ENCODE measurements around the gene NCOA1. TPM values are rescaled to one million over a fixed set of nuclear protein-coding genes. Genes with fewer than 3 reads are reported as not detected.
"Not testable (repeated sequence)": the region's sequence is repeated elsewhere in the genome, so short reads cannot be mapped to it uniquely, and the experiment has no call there.

The NCOA1 gene
- total and polyA plus RNA-seq, 5 experiments from 2014 or later: 13.0 to 44.8 (median 27.2) TPM

DNA sequence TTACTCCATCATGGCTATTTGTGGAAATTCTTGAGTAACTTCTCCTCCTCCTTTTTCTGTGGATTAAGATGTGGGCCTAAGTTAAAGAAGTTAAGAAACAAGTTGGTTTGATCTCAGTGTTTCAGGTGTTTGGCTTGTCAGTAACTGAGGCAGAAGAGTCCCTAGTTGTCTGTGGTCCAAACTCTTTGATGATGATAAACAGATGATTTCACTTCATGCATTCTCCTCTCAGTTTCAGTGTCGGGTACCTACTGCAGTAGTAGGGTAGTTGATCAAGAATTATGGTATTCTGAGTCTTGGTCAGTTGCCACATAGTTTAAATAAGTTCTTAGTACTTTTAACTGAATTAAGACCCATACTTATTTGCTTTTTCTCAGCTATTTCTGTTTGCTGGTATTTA is 85.6 kb downstream of the NCOA1 start:
- Mint-ChIP-seq H3K9me3 (no peaks in the 10 kb centered on the region), H3K36me3 (peaks cover 0 to 29% (median 17%) of the 10 kb centered on the region in 3 donors), H3K27me3 (no peaks in the 10 kb centered on the region), H3K27ac (peak overlapping the region in 2 of 10 donors; percentile 12 to 58), H3K4me1 (peaks cover 35 to 72% (median 63%) of the 10 kb centered on the region in 4 donors), H3K4me3 (peak overlapping the region in 1 of 10 donors; percentile 7)
- POLR2A ChIA-PET: no interaction called here
- ATAC-seq (no peak), DNase-seq (no peak)

DNA sequence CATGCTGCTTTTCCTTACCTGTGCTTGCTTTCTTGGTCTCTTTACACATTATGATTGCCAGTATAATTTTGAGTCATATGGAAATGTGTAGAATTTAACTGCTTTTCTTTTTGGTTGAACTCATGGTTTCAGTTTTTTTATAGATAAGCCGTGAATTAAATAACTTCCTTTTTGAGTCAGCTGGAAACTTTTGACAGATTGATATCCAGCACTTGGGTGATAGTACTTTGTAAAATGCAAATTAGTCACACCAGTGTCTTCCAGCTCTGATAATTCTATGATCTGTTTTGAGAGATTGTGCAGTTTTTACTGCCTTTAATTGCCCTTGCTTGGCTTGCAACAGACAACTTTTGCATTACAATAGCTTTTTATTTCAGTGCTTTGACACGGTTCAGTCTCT is 86.4 kb downstream of the NCOA1 start:
- Mint-ChIP-seq H3K4me1 (peaks cover 32 to 72% (median 59%) of the 10 kb centered on the region in 4 donors), H3K9me3 (no peaks in the 10 kb centered on the region), H3K36me3 (peaks cover 0 to 26% (median 26%) of the 10 kb centered on the region in 3 donors), H3K27me3 (no peaks in the 10 kb centered on the region), H3K4me3 (peak overlapping the region in 4 of 10 donors; percentile 9 to 49 (median 34)), H3K27ac (no peak overlapping the region)
- ATAC-seq (no peak), DNase-seq (no peak)
- POLR2A ChIA-PET: no interaction called here

DNA sequence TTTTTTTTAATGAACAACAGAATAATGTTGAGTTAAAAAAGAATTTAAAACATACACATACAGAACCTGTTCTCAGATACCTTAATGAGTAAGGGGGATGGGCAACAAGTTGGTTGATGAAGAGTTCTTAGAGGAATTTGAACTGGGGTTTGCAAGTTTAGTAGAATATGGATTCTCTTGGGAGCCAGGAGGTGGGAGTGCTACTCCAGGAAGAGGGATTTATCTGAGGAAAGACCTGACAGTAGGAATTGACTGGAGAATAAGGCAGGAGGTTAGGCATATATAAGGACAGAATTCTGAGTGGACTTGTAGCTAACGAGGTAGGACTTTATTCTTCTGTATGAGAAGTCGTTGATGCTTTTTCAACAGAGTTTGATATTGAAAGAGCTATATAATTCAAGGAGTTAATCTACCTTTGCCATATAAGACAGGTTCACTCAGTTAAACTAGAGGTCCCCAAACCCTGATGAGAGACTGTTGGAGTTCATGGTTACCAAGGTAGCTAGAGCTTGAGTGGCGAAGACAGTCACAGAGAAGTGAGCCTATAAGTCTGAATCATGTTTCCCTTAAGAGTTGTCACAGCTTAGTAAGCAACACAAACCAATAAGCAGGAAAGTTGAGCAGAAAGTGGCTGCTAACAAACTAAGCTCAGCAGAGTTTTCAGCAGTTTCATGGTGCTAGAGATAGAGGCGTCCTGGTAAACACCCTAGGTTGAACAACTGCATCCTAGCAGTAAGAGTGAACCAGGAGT is 88.2 kb downstream of the NCOA1 start:
- POLR2A ChIA-PET: no interaction called here
- Mint-ChIP-seq H3K36me3 (peaks cover 0 to 35% (median 19%) of the 10 kb centered on the region in 3 donors), H3K4me1 (peaks cover 32 to 72% (median 60%) of the 10 kb centered on the region in 4 donors), H3K4me3 (no peak overlapping the region), H3K27me3 (no peaks in the 10 kb centered on the region), H3K27ac (peak overlapping the region in 1 of 10 donors; percentile 9), H3K9me3 (peaks cover 0 to 2% (median 0%) of the 10 kb centered on the region in 9 donors)
- ATAC-seq (no peak), DNase-seq (no peak)

- no peak overlapping the region for H3K27ac Mint-ChIP-seq
- POLR2A ChIA-PET: no interaction called here
- H3K27me3 Mint-ChIP-seq: no peaks in the 10 kb centered on the region
- DNase-seq (no peak), ATAC-seq (no peak)
- H3K4me1 Mint-ChIP-seq: peaks cover 28 to 64% (median 52%) of the 10 kb centered on the region in 4 donors
- peaks cover 0 to 37% (median 19%) of the 10 kb centered on the region in 3 donors for H3K36me3 Mint-ChIP-seq
- H3K4me3 Mint-ChIP-seq: no peak overlapping the region
- peaks cover 0 to 2% (median 0%) of the 10 kb centered on the region in 9 donors for H3K9me3 Mint-ChIP-seq
Observed at GRCh38 chr2:24580561-24580960, 89.5 kb downstream of the NCOA1 start.

- DNase-seq, H3K27me3 Mint-ChIP-seq, H3K9me3 Mint-ChIP-seq, ATAC-seq, POLR2A ChIA-PET, H3K27ac Mint-ChIP-seq, H3K4me3 Mint-ChIP-seq: not testable (repeated sequence)
- H3K4me1 Mint-ChIP-seq: peaks cover 30 to 63% (median 48%) of the 10 kb centered on the region in 4 donors
- peaks cover 0 to 41% (median 26%) of the 10 kb centered on the region in 3 donors for H3K36me3 Mint-ChIP-seq
Observed at GRCh38 chr2:24581971-24582370, 90.9 kb downstream of the NCOA1 start.

DNA sequence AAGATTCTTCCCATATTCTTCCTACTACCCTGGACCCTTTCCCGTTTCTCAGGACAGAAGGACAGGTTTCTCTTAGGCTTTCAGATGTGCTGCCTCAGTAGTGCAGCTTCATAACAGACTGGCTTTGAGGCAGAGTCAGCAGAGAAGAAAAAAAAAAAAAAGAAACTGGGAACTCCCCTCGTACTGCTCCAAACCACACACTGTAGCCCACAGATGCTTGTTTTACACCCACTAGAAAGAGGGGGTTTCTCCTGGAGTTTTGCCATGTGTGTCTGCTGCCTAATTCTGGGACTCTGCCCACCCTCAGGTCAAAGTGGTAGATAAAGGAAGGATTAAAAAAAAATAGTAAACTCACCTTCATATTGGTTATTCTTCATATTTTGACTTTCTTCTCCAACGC is 95.9 kb downstream of the NCOA1 start:
- peaks cover 5 to 48% (median 45%) of the 10 kb centered on the region in 3 donors for H3K36me3 Mint-ChIP-seq
- peaks cover 18 to 58% (median 30%) of the 10 kb centered on the region in 4 donors for H3K4me1 Mint-ChIP-seq
- POLR2A ChIA-PET: no interaction called here
- peak overlapping the region in 5 of 10 donors; percentile 1 to 70 (median 12) for H3K27ac Mint-ChIP-seq
- DNase-seq (peak in 5 of 10 donors; percentile 7 to 32 (median 17)), ATAC-seq (peak; percentile 85 to 90)
- peak overlapping the region in 3 of 10 donors; percentile 27 to 78 (median 30) for H3K4me3 Mint-ChIP-seq
- no peaks in the 10 kb centered on the region for H3K27me3 Mint-ChIP-seq
- peaks cover 0 to 2% (median 0%) of the 10 kb centered on the region in 9 donors for H3K9me3 Mint-ChIP-seq

GRCh38 chr2:24588294-24588693 is 97.2 kb downstream of the NCOA1 start:
- Mint-ChIP-seq H3K4me3 (no peak overlapping the region), H3K27ac (peak overlapping the region in 2 of 10 donors; percentile 0 to 23), H3K4me1 (peaks cover 18 to 48% (median 28%) of the 10 kb centered on the region in 4 donors), H3K36me3 (peaks cover 5 to 44% (median 35%) of the 10 kb centered on the region in 3 donors), H3K9me3 (peaks cover 0 to 2% (median 0%) of the 10 kb centered on the region in 9 donors), H3K27me3 (no peaks in the 10 kb centered on the region)
- POLR2A ChIA-PET: no interaction called here
- DNase-seq (no peak), ATAC-seq (no peak)

- Mint-ChIP-seq H3K36me3 (peaks cover 5 to 28% (median 22%) of the 10 kb centered on the region in 3 donors), H3K27ac (no peak overlapping the region), H3K4me3 (no peak overlapping the region), H3K27me3 (no peaks in the 10 kb centered on the region), H3K9me3 (no peaks in the 10 kb centered on the region), H3K4me1 (peaks cover 12 to 40% (median 16%) of the 10 kb centered on the region in 4 donors)
- no peak for ATAC-seq
- POLR2A ChIA-PET: no interaction called here
- no peak for DNase-seq
Observed at GRCh38 chr2:24592441-24593100, 101.5 kb downstream of the NCOA1 start.

GRCh38 chr2:24594283-24594682 is 103.2 kb downstream of the NCOA1 start:
- no peaks in the 10 kb centered on the region for H3K27me3 Mint-ChIP-seq
- POLR2A ChIA-PET: no interaction called here
- no peaks in the 10 kb centered on the region for H3K9me3 Mint-ChIP-seq
- peaks cover 0 to 15% (median 5%) of the 10 kb centered on the region in 3 donors for H3K36me3 Mint-ChIP-seq
- peaks cover 3 to 25% (median 6%) of the 10 kb centered on the region in 4 donors for H3K4me1 Mint-ChIP-seq
- DNase-seq (no peak), ATAC-seq (no peak)
- no peak overlapping the region for H3K27ac Mint-ChIP-seq
- no peak overlapping the region for H3K4me3 Mint-ChIP-seq

DNA sequence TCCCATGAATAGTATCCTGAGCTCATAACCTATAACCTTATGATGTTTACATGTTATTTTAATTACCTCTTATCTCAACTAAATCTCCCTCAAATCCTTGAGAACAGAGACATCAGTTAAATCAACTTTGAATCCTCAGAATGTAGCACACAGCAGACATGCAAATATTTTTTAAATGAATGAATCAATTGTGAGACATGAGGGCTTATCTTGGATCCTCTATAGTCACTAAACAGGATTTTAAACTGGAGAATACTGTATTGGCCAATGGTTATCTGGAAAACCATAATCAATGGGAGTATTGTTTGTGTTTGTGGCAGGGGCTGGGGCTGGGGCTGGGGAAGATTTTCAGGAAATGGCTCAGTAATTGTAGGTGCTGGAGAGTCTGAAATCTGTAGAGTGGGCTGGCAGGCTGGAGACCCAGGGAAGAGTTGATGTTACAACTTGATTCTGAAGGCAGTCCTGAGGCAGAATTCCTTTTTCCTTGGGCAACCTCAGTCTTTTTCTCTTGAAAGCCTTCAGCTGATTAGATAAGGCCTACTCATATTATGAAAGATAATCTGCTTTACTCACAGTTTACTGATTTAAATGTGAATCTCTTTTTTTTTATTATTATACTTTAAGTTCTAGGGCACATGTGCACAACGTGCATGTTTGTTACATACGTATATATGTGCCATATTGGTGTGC is 106.3 kb downstream of the NCOA1 start:
- POLR2A ChIA-PET: no interaction called here
- peaks cover 0 to 6% (median 3%) of the 10 kb centered on the region in 3 donors for H3K36me3 Mint-ChIP-seq
- peak overlapping the region in 3 of 10 donors; percentile 25 to 50 (median 49) for H3K27ac Mint-ChIP-seq

GRCh38 chr2:24600140-24600539 is 109.1 kb downstream of the NCOA1 start:
- H3K27ac Mint-ChIP-seq, POLR2A ChIA-PET, ATAC-seq, H3K4me3 Mint-ChIP-seq, DNase-seq, H3K27me3 Mint-ChIP-seq, H3K9me3 Mint-ChIP-seq: not testable (repeated sequence)
- Mint-ChIP-seq H3K4me1 (peaks cover 2 to 22% (median 6%) of the 10 kb centered on the region in 4 donors), H3K36me3 (peaks cover 5 to 14% (median 12%) of the 10 kb centered on the region in 3 donors)

More for the DNA sequence above, 106.3 kb downstream of the NCOA1 start:
- no peak for ATAC-seq
- Mint-ChIP-seq H3K9me3 (no peaks in the 10 kb centered on the region), H3K27me3 (no peaks in the 10 kb centered on the region), H3K4me1 (peaks cover 2 to 12% (median 4%) of the 10 kb centered on the region in 4 donors), H3K4me3 (no peak overlapping the region)
- no peak for DNase-seq

DNA sequence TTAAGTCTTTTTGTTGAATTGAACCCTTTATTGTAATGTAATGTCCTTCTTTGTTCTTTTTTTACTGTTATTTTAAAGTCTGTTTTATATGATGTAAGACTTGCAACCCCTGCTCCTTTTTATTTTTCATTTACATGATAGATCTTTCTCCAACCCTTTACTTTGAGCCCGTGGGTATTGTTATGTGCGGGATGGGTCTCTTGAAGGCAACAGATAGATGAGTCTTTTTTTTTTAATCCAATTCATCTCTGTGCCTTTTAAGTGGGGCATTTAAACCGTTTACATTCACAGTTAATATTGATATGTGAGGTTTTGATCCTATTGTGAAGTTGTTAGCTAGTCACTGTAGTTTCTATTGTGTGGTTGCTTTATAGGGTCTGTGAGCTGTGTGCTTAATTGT is 120.6 kb downstream of the NCOA1 start:
- Mint-ChIP-seq H3K4me3 (no peak overlapping the region), H3K27ac (no peak overlapping the region), H3K9me3 (peaks cover 0 to 44% (median 20%) of the 10 kb centered on the region in 9 donors), H3K4me1 (peaks cover 10 to 23% (median 18%) of the 10 kb centered on the region in 4 donors), H3K36me3 (peaks cover 34 to 49% (median 35%) of the 10 kb centered on the region in 3 donors), H3K27me3 (no peaks in the 10 kb centered on the region)
- ATAC-seq (no peak), DNase-seq (no peak)
- POLR2A ChIA-PET: no interaction called here

All from naive thymus-derived CD8-positive, alpha-beta T cell (primary cell).